Fibroblast of the aortic adventitia (primary cell): Measurements from ENCODE around the gene SLC8A3. TPM values are rescaled to one million over a fixed set of nuclear protein-coding genes. Genes with fewer than 3 reads are reported as not detected.
A peak's percentile ranks its signal among the peaks of the same experiment; 100 is the strongest.

ENCODE experiments used
- DNase-seq: peaks from one replicate; pipeline ENCODE4 v3.0.0-alpha.2; 2010; ENCODE audit warnings: low read depth
- H3K4me3 ChIP-seq: 2 replicates; pipeline ENCODE4 v1.5.1; 2011; ENCODE audit warnings: low read depth, mild to moderate bottlenecking, control low read depth, low read length, moderate library complexity
- CTCF ChIP-seq: IDR thresholded peaks from 2 replicates; pipeline ENCODE4 v1.5.1; 2011; ENCODE audit warnings: mild to moderate bottlenecking, low read length, control low read depth, inconsistent platforms; ENCODE audit not compliant: insufficient read depth
- total RNA-seq: library from RNA; depleted of rRNA; stranded (reverse); fragments of >200 nt; gene quantifications from 2 replicates; pipeline ENCODE4 v1.2.3, GENCODE V29; 2012; ENCODE audit warnings: low replicate concordance

Gene SLC8A3
- total RNA-seq, 1 donor = not detected

GRCh38 chr14:70019695-70020094 is 169.1 kb downstream of the SLC8A3 start:
- H3K4me3 ChIP-seq = no peak overlapping the region
- no peak for TF ChIP-seq CTCF
- no peak for DNase-seq

DNA sequence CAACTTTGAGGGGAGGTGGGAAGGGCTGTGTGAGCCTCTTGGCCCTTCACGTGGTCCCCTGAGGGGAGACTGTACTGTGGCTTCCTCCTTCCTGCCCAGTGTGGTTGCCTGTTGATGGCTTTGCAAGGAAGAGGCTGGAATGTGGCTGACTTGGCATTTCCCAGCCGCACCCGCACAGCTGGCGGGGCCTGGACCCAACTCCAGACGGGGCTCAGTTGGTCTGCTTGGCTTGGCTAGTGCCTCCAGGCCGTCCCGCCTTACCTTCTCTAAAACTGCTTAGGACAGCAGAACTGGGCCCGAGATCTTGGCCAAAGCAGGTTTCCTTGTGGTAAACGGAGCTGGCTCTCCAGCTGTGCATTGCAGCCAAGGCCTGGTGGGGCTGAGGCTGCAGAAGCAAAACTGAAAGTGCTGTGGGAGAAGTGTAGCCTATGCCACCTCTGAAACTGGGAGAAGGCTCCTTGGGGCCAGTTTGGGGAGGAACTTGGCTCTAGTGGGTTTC is 170.0 kb downstream of the SLC8A3 start:
- DNase-seq = peak; percentile 60
- H3K4me3 ChIP-seq = peak overlapping the region; percentile 46
- no peak for TF ChIP-seq CTCF

DNA sequence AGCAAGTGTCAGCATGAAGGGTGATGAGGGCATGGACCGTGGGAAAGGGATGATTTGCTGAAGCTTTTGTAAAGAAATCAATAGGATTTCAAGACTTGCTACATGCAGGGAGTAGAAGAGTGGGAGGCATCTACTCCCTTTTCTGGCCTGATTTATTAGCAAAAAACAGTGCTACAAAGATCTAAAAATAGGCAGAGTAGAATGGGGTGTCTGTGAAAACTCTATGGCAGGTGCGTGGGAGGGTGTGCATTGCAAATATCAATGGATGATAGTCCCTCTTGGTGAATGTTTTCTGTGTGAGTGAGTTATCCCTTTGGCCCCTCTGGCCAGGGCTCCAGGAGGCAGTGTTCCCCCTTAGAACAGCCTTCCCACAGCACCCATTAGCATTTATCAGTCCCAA is 170.5 kb downstream of the SLC8A3 start:
- DNase-seq = no peak
- H3K4me3 ChIP-seq = no peak overlapping the region
- TF ChIP-seq CTCF = no peak

- DNase-seq = no peak
- TF ChIP-seq CTCF = no peak
- H3K4me3 ChIP-seq = no peak overlapping the region
These were observed 174.2 kb downstream of the SLC8A3 start for GRCh38 chr14:70014406-70015095.

DNA sequence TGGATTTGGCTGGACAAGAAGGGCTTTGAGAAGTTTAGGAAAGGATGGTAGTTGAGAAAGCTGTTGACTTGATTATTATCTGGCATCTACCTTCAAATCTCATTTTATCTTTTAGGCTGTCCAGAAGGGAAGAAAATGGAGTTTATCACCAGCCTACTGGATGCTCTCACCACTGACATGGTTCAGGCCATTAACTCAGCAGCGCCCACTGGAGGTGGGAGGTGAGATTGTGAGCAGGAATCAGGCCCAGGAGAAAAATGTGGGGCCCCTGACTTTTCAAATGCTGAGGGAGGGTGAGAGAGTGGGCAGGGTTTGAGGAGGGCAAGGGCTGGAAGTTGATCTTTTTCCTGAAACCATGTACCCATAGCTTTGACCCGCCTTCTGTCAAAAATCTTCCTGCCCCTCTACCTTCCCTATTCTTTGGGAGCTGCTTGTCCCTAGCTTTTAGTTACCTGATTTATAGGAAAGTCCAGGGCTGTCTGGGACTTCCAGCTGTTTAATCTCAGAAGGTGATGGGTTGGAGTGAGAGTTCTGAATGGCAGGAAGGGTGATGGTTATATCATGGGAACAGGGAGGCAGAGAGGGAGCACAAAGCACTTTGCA is 175.4 kb downstream of the SLC8A3 start:
- H3K4me3 ChIP-seq = no peak overlapping the region
- no peak for DNase-seq
- peak; percentile 62 for TF ChIP-seq CTCF

- no peak overlapping the region for H3K4me3 ChIP-seq
- TF ChIP-seq CTCF = no peak
These were observed 177.0 kb downstream of the SLC8A3 start for GRCh38 chr14:70011708-70012107.

More at GRCh38 chr14:70011708-70012107, 177.0 kb downstream of the SLC8A3 start:
- no peak for DNase-seq
